Panc1 (cell line): ENCODE data around the gene CCDC102A. TPM values are rescaled to one million over a fixed set of nuclear protein-coding genes. Genes with fewer than 3 reads are reported as not detected.

ENCODE experiments used
- ATAC-seq: fragments of 200-7000 bp; cut with Tn5 transposase; 2 replicates; pipeline ENCODE4 v1.9.1; 2020; ENCODE audit warnings: mild to moderate bottlenecking, moderate library complexity
- BruUV-seq: library from RNA; stranded (reverse); fragments of 400-500 nt; replicated peaks from 2 replicates; lab custom pipeline; 2021; lab: Mats Ljungman, UMichigan
- CTCF ChIA-PET: fragments of 300-600 bp; sonication (Branson Sonifier 250); formaldehyde crosslinking; loops from one replicate; lab custom pipeline; 2022; ENCODE audit warnings: antibody characterized with exemption; lab: Charles Lee
- POLR2A ChIA-PET: fragments of 300-600 bp; sonication (Branson Sonifier 250); formaldehyde crosslinking; loops from one replicate; lab custom pipeline; 2022; ENCODE audit warnings: antibody characterized with exemption; lab: Charles Lee
- DNase-seq: peaks from one replicate; pipeline ENCODE4 v3.0.0-alpha.2; 2010; ENCODE audit warnings: low read depth, low spot score
- H3K27ac ChIP-seq: 2 replicates; pipeline ENCODE4 v1.5.1; 2011; ENCODE audit warnings: mild to moderate bottlenecking, low read length, inconsistent platforms
- H3K27me3 ChIP-seq: fragments of 200-500 bp; sonication (Bioruptor generic); 2 replicates; pipeline ENCODE4 v1.6.0; 2014; ENCODE audit warnings: low read length, inconsistent platforms; ENCODE audit not compliant: control insufficient read depth, insufficient read depth
- H3K36me3 ChIP-seq: fragments of 200-500 bp; sonication (Bioruptor generic); 2 replicates; pipeline ENCODE4 v1.5.1; 2014; ENCODE audit warnings: inconsistent platforms, mild to moderate bottlenecking, low read length, moderate library complexity; ENCODE audit not compliant: control insufficient read depth, insufficient read depth
- H3K4me1 ChIP-seq: 2 replicates; pipeline ENCODE4 v1.5.1; 2011; ENCODE audit warnings: inconsistent platforms, mild to moderate bottlenecking, low read length, moderate library complexity; ENCODE audit not compliant: control insufficient read depth, insufficient read depth
- H3K4me3 ChIP-seq, 2 experiments: 2 replicates each; pipeline ENCODE4 v1.5.1; 2011 to 2012; ENCODE audit warnings: low read depth in 2 of 2, low read length in 2 of 2, mild to moderate bottlenecking in 2 of 2, inconsistent platforms in 1 of 2, moderate library complexity in 1 of 2
- H3K9me3 ChIP-seq: fragments of 200-500 bp; sonication (Bioruptor generic); 2 replicates; pipeline ENCODE4 v1.5.1; 2014; ENCODE audit warnings: low read depth, mild to moderate bottlenecking, inconsistent platforms, low read length, moderate library complexity; ENCODE audit not compliant: control insufficient read depth, insufficient read depth
- POLR2AphosphoS5 ChIP-seq: IDR thresholded peaks from 2 replicates; pipeline ENCODE4 v1.6.1; 2012; ENCODE audit warnings: mild to moderate bottlenecking, low read depth, low read length, moderate library complexity
- SIN3A ChIP-seq: IDR thresholded peaks from 2 replicates; pipeline ENCODE4 v1.6.1; 2012; ENCODE audit warnings: low read depth, mild to moderate bottlenecking, low read length, moderate library complexity, borderline replicate concordance; ENCODE audit not compliant: insufficient read depth
- TCF7L2 ChIP-seq: IDR thresholded peaks from 2 replicates; pipeline ENCODE4 v1.6.1; 2011; ENCODE audit warnings: mild to moderate bottlenecking, low read depth, low read length, inconsistent platforms
- in situ Hi-C: cut with HindIII; loops from 2 replicates; pipeline ENCODE4 v1.10.0; 2016; ENCODE audit warnings: low sequenced_read_pairs, low pct_unique_long_range_greater_than_20kb
- intact Hi-C: fragments of 100-400 bp; cut with micrococcal nuclease; formaldehyde crosslinking; loops from one replicate; pipeline ENCODE4 v1.10.0; 2022; ENCODE audit not compliant: unreplicated experiment
- total RNA-seq: library from RNA; stranded (reverse); gene quantifications from one replicate; pipeline ENCODE4 v1.2.1, GENCODE V29; 2021; ENCODE audit not compliant: unreplicated experiment
- TF ChIP-seq, protein P1 (sequence below): fragments of 450-650 bp; IDR thresholded peaks from 2 replicates; pipeline ENCODE4 v1.5.1; 2017; ENCODE audit warnings: mild to moderate bottlenecking
- TF ChIP-seq, protein P2 (sequence below), 2 experiments: IDR thresholded peaks; 2 replicates each; pipeline ENCODE4 v1.6.1; 2011 to 2012; ENCODE audit warnings: low read depth in 2 of 2, control low read depth in 1 of 2, low read length in 1 of 2, mild to moderate bottlenecking in 1 of 2, moderate library complexity in 1 of 2; ENCODE audit not compliant: insufficient read depth in 1 of 2

CCDC102A gene
- total RNA-seq, 1 experiment from 2014 or later: 12.9 TPM

DNA sequence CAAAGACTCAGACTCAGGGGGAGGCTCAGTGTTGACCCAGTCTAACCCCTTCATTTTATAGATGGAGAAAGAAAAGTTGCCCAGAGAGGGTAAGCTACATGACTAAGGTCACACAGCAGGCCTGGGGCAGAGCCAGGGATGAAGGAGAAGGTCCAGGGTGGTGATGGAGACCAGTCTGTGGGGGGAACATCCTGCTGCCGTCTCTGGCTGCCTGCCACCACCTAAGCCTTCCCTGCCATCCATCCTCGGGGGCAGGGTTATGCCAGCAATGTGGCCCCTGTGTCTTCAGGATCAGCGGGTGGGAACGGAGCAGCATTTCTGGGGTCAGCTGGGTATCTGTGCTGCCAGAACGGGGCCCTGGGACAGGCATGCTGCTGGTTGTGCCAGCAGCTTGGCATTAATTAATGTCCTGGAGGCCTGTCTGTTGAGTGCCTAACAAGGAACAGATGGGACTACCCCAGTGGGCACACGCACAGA, 55.6 kb downstream of the CCDC102A start:
- Histone ChIP-seq H3K4me1 (no peaks in the 10 kb centered on the region; the same call in 1 of the 2 replicates), H3K9me3 (no peaks in the 10 kb centered on the region), H3K27me3 (no peaks in the 10 kb centered on the region), H3K27ac (no peak overlapping the region), H3K36me3 (no peaks in the 10 kb centered on the region), H3K4me3 (no peak overlapping the region)
- in situ Hi-C loops: no loop called here
- ATAC-seq: no peak
- CTCF ChIA-PET: no interaction called here
- TF ChIP-seq, protein P1, sequence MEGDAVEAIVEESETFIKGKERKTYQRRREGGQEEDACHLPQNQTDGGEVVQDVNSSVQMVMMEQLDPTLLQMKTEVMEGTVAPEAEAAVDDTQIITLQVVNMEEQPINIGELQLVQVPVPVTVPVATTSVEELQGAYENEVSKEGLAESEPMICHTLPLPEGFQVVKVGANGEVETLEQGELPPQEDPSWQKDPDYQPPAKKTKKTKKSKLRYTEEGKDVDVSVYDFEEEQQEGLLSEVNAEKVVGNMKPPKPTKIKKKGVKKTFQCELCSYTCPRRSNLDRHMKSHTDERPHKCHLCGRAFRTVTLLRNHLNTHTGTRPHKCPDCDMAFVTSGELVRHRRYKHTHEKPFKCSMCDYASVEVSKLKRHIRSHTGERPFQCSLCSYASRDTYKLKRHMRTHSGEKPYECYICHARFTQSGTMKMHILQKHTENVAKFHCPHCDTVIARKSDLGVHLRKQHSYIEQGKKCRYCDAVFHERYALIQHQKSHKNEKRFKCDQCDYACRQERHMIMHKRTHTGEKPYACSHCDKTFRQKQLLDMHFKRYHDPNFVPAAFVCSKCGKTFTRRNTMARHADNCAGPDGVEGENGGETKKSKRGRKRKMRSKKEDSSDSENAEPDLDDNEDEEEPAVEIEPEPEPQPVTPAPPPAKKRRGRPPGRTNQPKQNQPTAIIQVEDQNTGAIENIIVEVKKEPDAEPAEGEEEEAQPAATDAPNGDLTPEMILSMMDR: no peak
- TF ChIP-seq TCF7L2 (no peak), POLR2AphosphoS5 (no peak), SIN3A (no peak)
- TF ChIP-seq, protein P2, sequence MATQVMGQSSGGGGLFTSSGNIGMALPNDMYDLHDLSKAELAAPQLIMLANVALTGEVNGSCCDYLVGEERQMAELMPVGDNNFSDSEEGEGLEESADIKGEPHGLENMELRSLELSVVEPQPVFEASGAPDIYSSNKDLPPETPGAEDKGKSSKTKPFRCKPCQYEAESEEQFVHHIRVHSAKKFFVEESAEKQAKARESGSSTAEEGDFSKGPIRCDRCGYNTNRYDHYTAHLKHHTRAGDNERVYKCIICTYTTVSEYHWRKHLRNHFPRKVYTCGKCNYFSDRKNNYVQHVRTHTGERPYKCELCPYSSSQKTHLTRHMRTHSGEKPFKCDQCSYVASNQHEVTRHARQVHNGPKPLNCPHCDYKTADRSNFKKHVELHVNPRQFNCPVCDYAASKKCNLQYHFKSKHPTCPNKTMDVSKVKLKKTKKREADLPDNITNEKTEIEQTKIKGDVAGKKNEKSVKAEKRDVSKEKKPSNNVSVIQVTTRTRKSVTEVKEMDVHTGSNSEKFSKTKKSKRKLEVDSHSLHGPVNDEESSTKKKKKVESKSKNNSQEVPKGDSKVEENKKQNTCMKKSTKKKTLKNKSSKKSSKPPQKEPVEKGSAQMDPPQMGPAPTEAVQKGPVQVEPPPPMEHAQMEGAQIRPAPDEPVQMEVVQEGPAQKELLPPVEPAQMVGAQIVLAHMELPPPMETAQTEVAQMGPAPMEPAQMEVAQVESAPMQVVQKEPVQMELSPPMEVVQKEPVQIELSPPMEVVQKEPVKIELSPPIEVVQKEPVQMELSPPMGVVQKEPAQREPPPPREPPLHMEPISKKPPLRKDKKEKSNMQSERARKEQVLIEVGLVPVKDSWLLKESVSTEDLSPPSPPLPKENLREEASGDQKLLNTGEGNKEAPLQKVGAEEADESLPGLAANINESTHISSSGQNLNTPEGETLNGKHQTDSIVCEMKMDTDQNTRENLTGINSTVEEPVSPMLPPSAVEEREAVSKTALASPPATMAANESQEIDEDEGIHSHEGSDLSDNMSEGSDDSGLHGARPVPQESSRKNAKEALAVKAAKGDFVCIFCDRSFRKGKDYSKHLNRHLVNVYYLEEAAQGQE (IDR thresholded peaks at IDR 0.05; ENCODE audit: insufficient read depth in 1 of 2, low read depth in 2 of 2, low read length in 1 of 2): no peak
- POLR2A ChIA-PET: no interaction called here
- DNase-seq: no peak
- no TSS peak for BruUV-seq
- intact Hi-C loops: no loop called here

DNA sequence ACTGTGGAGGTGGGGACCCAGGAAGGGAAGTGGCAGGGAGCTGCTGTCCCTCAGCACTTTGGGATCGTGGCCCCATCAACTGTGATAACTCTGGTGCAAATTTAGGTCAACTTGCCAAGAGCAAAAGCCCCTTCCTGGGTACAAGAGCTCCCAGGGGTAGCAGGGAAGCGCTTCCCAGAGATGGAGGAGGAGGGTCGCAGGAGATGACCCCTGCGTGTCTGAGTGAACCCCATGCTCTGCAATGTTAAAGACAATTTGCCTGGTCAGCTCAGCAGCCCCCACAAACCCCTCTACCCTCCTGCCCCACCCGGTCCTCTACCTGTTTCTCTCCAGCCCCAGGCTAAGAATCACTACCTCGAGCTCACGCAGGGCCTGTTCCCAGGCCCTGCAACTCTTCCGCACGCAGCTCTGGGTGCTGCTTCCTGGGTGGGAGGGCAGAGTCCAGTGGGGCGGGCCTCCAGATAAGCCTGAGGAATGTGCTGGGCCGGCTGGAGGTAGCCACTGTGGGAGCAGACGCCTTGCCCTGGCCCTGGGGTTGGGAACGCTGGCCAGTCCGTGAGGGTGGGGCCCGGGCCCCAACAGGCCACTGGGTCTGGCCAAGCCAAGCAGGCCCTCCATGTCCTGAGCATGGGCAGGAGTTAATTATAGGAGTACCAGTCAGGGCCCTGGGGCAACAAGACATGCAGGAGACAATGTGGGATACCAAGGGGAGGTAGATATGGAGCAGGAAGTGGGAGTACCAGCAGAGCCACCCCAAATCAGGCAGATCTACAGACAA, 56.2 kb downstream of the CCDC102A start:
- Histone ChIP-seq H3K27ac (no peak overlapping the region), H3K9me3 (no peaks in the 10 kb centered on the region), H3K4me1 (no peaks in the 10 kb centered on the region; the same call in 1 of the 2 replicates), H3K36me3 (no peaks in the 10 kb centered on the region), H3K27me3 (no peaks in the 10 kb centered on the region), H3K4me3 (no peak overlapping the region)
- in situ Hi-C loops (no loop called here), intact Hi-C loops (no loop called here)
- ATAC-seq: peak; percentile 50; the same call in 1 of the 2 replicates
- DNase-seq: no peak
- BruUV-seq: no TSS peak
- TF ChIP-seq, protein P2 (IDR thresholded peaks at IDR 0.05; ENCODE audit: insufficient read depth in 1 of 2, low read depth in 2 of 2, low read length in 1 of 2): no peak
- POLR2A ChIA-PET: no interaction called here
- CTCF ChIA-PET: no interaction called here
